Right lobe of liver (tissue), 6 donors: ENCODE data around the gene MBNL2. TPM values are rescaled to one million over a fixed set of nuclear protein-coding genes. Genes with fewer than 3 reads are reported as not detected.

Source experiments
- ATAC-seq, 4 donors: fragments of 200-7000 bp; cut with Tn5 transposase; one replicate each; pipeline ENCODE4 v1.9.1; 2020; ENCODE audit warnings: mild to moderate bottlenecking in 4 of 4, moderate library complexity in 4 of 4
- DNase-seq, 3 donors: peaks; one replicate each; pipeline ENCODE4 v3.0.0-alpha.2; 2020
- H3K27ac ChIP-seq, 3 donors: fragments of 200-600 bp; one replicate each; pipeline ENCODE4 v1.8.0; 2022
- H3K27me3 ChIP-seq, 2 donors: fragments of 200-600 bp; one replicate each; pipeline ENCODE4 v1.8.0; 2022
- H3K36me3 ChIP-seq, 4 donors: fragments of 200-600 bp; sonication (generic) in 1 of 4; one replicate each; pipeline versions ENCODE4 v1.5.1 to v1.8.0; 2017 to 2022; ENCODE audit warnings: control low read depth in 1 of 4
- H3K4me1 ChIP-seq, 4 donors: fragments of 200-600 bp; sonication (generic) in 1 of 4; one replicate each; pipeline versions ENCODE4 v1.5.1 to v1.8.0; 2017 to 2022; ENCODE audit warnings: control low read depth in 1 of 4
- H3K4me3 ChIP-seq, 3 donors: fragments of 200-600 bp; one replicate each; pipeline ENCODE4 v1.8.0; 2022
- H3K9me3 ChIP-seq, 4 donors: fragments of 200-600 bp; sonication (generic) in 1 of 4; one replicate each; pipeline versions ENCODE4 v1.5.1 to v1.8.0; 2017 to 2022; ENCODE audit warnings: control low read depth in 1 of 4
- CTCF ChIP-seq, 4 donors: fragments of 200-600 bp in 3 of 4; fragments of 450-650 bp in 1 of 4; IDR thresholded peaks; one replicate each; pipeline versions ENCODE4 v1.5.1 to v1.8.0; 2016 to 2022; ENCODE audit warnings: antibody characterized with exemption in 4 of 4, mild to moderate bottlenecking in 2 of 4
- POLR2A ChIP-seq: fragments of 450-650 bp; IDR thresholded peaks from one replicate; pipeline ENCODE4 v1.6.1; 2017; ENCODE audit warnings: antibody characterized with exemption, mild to moderate bottlenecking
- WGBS: methylation state at CpG from one replicate; pipeline ENCODE4 v1.1.6; 2018; ENCODE audit warnings: low coverage, low lambda C conversion rate; ENCODE audit not compliant: insufficient coverage; ENCODE audit errors: missing lambda C conversion rate; 5-methylcytosine and 5-hydroxymethylcytosine counted together
- intact Hi-C, 2 donors: fragments of 100-400 bp; cut with DNase I; formaldehyde crosslinking; loops; one replicate each; pipeline versions ENCODE4 v1.11.2 to v1.14.1; 2022
- total RNA-seq, 6 experiments: library from RNA; depleted of rRNA in 2 of 6; stranded (reverse); fragments of >200 nt in 2 of 6; fragmentation: NEBNext Ultra II Directional in 3 of 6; extraction: Animal tissue kit (Norgen Biotek cat#: 25700) in 3 of 6; gene quantifications; one replicate each; pipeline versions ENCODE4 v1.1.0 to v1.2.4, GENCODE V29; 2016 to 2023
- donor health status: DM: no; HTN: yes; CAD: no.
- donor health status: DM: no; HTN: no; CAD: no.
- donor health status: DM: no; HTN: no; CAD: no.
- donor health status: DM: no; HTN: yes; CAD: no.
- donor health status: DM: no; HTN: yes; CAD: no.

MBNL2 gene
- total RNA-seq, 6 experiments from 2014 or later, result 30.3 to 135 (median 81.5) TPM

DNA sequence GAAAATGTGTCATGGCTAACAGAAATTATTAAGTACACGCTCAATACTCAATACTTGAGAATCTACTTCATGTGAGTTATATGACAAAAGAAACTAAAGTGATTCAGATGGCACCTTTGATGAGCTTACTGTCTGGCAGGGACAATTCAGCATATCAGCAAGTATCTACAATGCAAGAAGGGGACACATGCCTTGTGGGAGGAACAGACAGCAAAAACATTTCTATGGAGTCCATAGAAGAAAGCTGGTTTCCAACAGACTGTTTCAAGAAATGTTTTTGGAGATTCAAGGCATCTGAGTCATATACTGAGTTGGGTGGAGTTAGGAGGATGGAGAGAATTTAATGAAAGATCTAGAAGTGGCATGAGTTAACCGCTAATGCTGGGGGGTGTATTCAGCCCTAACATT, 54.7 kb downstream of the MBNL2 start:
- Histone ChIP-seq H3K4me1 (peaks cover 0 to 73% (median 28%) of the 10 kb centered on the region in 4 donors), H3K4me3 (peak overlapping the region; percentile 10 to 27 (median 20)), H3K36me3 (no peaks in the 10 kb centered on the region), H3K27me3 (no peaks in the 10 kb centered on the region), H3K9me3 (no peaks in the 10 kb centered on the region), H3K27ac (peak overlapping the region; percentile 69 to 81 (median 72))
- 47% methylated on average over 2 of the region's 2 CpGs for WGBS
- intact Hi-C loops, result no loop called here
- TF ChIP-seq POLR2A, result no peak
- TF ChIP-seq CTCF (IDR thresholded peaks at IDR 0.05), result no peak
- ATAC-seq (peak in 1 of 4 donors; percentile 2), DNase-seq (no peak)

- peak in 3 of 4 donors; percentile 2 to 40 (median 7) for ATAC-seq
- H3K27ac ChIP-seq, result peak overlapping the region; percentile 50 to 81 (median 69)
- H3K27me3 ChIP-seq, result no peaks in the 10 kb centered on the region
- DNase-seq, result no peak
- 33% methylated on average over 9 of the region's 9 CpGs for WGBS
- TF ChIP-seq CTCF (IDR thresholded peaks at IDR 0.05), result no peak
- peak; percentile 15 for TF ChIP-seq POLR2A
- intact Hi-C loops, result no loop called here
- H3K36me3 ChIP-seq, result no peaks in the 10 kb centered on the region
- H3K9me3 ChIP-seq, result no peaks in the 10 kb centered on the region
- peaks cover 0 to 72% (median 23%) of the 10 kb centered on the region in 4 donors for H3K4me1 ChIP-seq
- peak overlapping the region in 2 of 3 donors; percentile 15 to 20 for H3K4me3 ChIP-seq
Measured at GRCh38 chr13:97278435-97279411, 56.6 kb downstream of the MBNL2 start.

- Histone ChIP-seq H3K4me3 (no peak overlapping the region), H3K27me3 (no peaks in the 10 kb centered on the region), H3K4me1 (peaks cover 0 to 76% (median 18%) of the 10 kb centered on the region in 4 donors), H3K9me3 (no peaks in the 10 kb centered on the region), H3K27ac (peak overlapping the region; percentile 50 to 81 (median 69)), H3K36me3 (no peaks in the 10 kb centered on the region)
- no peak for DNase-seq
- WGBS, result 17% methylated on average over 5 of the region's 5 CpGs
- TF ChIP-seq POLR2A (peak; percentile 40), CTCF (IDR thresholded peaks at IDR 0.05) (no peak)
- intact Hi-C loops, result no loop called here
- ATAC-seq, result peak; percentile 15 to 45 (median 24)
Measured at GRCh38 chr13:97279913-97280312, 57.8 kb downstream of the MBNL2 start.

GRCh38 chr13:97280478-97280877, 58.3 kb downstream of the MBNL2 start:
- TF ChIP-seq POLR2A, result no peak
- no peak for TF ChIP-seq CTCF (IDR thresholded peaks at IDR 0.05)

More at GRCh38 chr13:97280478-97280877, 58.3 kb downstream of the MBNL2 start:
- Histone ChIP-seq H3K9me3 (no peaks in the 10 kb centered on the region), H3K36me3 (no peaks in the 10 kb centered on the region), H3K27me3 (no peaks in the 10 kb centered on the region), H3K27ac (peak overlapping the region; percentile 42 to 81 (median 69)), H3K4me1 (peaks cover 0 to 75% (median 20%) of the 10 kb centered on the region in 4 donors), H3K4me3 (no peak overlapping the region)
- ATAC-seq (peak in 3 of 4 donors; percentile 3 to 30 (median 9)), DNase-seq (no peak)
- 86% methylated on average over 4 of the region's 4 CpGs for WGBS
- intact Hi-C loops, result no loop called here
